Endometrial microvascular endothelial cells (primary cell): Measurements from ENCODE around the gene SLC22A6. TPM values are rescaled to one million over a fixed set of nuclear protein-coding genes. Genes with fewer than 3 reads are reported as not detected.

Experiments used
- in situ Hi-C: cut with HindIII; loops from 2 replicates; pipeline ENCODE4 v1.10.0; 2017; ENCODE audit warnings: low sequenced_read_pairs, low pct_unique_long_range_greater_than_20kb; ENCODE audit errors: inconsistent ontology term
- total RNA-seq: library from RNA; depleted of rRNA; stranded (reverse); fragments of >200 nt; gene quantifications from one replicate; pipeline ENCODE4 v1.2.3, GENCODE V29; 2015; ENCODE audit errors: inconsistent ontology term

The SLC22A6 gene
- total RNA-seq, 1 donor from 2014 or later = not detected

GRCh38 chr11:62999156-62999555 lies 14.4 kb upstream of the SLC22A6 start:
- in situ Hi-C loops = no loop called here

GRCh38 chr11:62996271-62996670 lies 11.5 kb upstream of the SLC22A6 start:
- in situ Hi-C loops = no loop called here

GRCh38 chr11:62994775-62995174 lies 10.0 kb upstream of the SLC22A6 start:
- in situ Hi-C loops = no loop called here

GRCh38 chr11:62988276-62988675 lies 3.5 kb upstream of the SLC22A6 start:
- in situ Hi-C loops = no loop called here

GRCh38 chr11:62985041-62985750 lies 429 bp upstream of the SLC22A6 start:
- in situ Hi-C loops = no loop called here

GRCh38 chr11:62983536-62984199 lies 1.1 kb downstream of the SLC22A6 start:
- in situ Hi-C loops = no loop called here

- in situ Hi-C loops = no loop called here
These were observed 3.0 kb downstream of the SLC22A6 start for GRCh38 chr11:62981743-62982142.

- in situ Hi-C loops = no loop called here
These were observed 4.5 kb downstream of the SLC22A6 start for GRCh38 chr11:62980133-62980760.

GRCh38 chr11:62976109-62976508 lies 8.7 kb downstream of the SLC22A6 start:
- in situ Hi-C loops = no loop called here

- in situ Hi-C loops = no loop called here
These were observed 9.8 kb downstream of the SLC22A6 start for GRCh38 chr11:62974848-62975522.

GRCh38 chr11:62965574-62965973 lies 19.2 kb downstream of the SLC22A6 start:
- in situ Hi-C loops = no loop called here

- in situ Hi-C loops = no loop called here
These were observed 22.4 kb downstream of the SLC22A6 start for GRCh38 chr11:62962391-62962790.

- in situ Hi-C loops = no loop called here
These were observed 23.7 kb downstream of the SLC22A6 start for GRCh38 chr11:62961017-62961570.

GRCh38 chr11:62959422-62959980 lies 25.3 kb downstream of the SLC22A6 start:
- in situ Hi-C loops = no loop called here

- in situ Hi-C loops = no loop called here
These were observed 26.0 kb downstream of the SLC22A6 start for GRCh38 chr11:62958547-62959421.

GRCh38 chr11:62957147-62957546 lies 27.6 kb downstream of the SLC22A6 start:
- in situ Hi-C loops = no loop called here

- in situ Hi-C loops = no loop called here
These were observed 30.3 kb downstream of the SLC22A6 start for GRCh38 chr11:62954478-62954877.

- in situ Hi-C loops = no loop called here
These were observed 31.0 kb downstream of the SLC22A6 start for GRCh38 chr11:62953811-62954210.
